Vagina (tissue), 2 donors: Measurements from ENCODE around the gene NDOR1. TPM values are rescaled to one million over a fixed set of nuclear protein-coding genes. Genes with fewer than 3 reads are reported as not detected.

Experiments
- DNase-seq, 2 donors: peaks; one replicate each; pipeline ENCODE4 v3.0.0-alpha.2; 2017; ENCODE audit errors: extremely low spot score in 2 of 2
- H3K27ac ChIP-seq: fragments of 200-600 bp; sonication (generic); one replicate; pipeline ENCODE4 v1.5.1; 2019
- H3K27me3 ChIP-seq: fragments of 200-600 bp; sonication (generic); one replicate; pipeline ENCODE4 v1.5.1; 2019
- H3K36me3 ChIP-seq, 2 donors: fragments of 200-600 bp; sonication (generic); one replicate each; pipeline ENCODE4 v1.5.1; 2017 to 2019
- H3K4me1 ChIP-seq: fragments of 200-600 bp; sonication (generic); one replicate; pipeline ENCODE4 v1.5.1; 2019
- H3K4me3 ChIP-seq, 2 donors: fragments of 200-600 bp; sonication (generic); 1 replicate in 1 of 2; 2 replicates in 1 of 2; pipeline ENCODE4 v1.5.1; 2016 to 2019
- H3K9me3 ChIP-seq: fragments of 200-600 bp; sonication (generic); one replicate; pipeline ENCODE4 v1.5.1; 2019
- POLR2A ChIP-seq, 2 donors: fragments of 450-650 bp; IDR thresholded peaks; one replicate each; pipeline ENCODE4 v1.6.1; 2017; ENCODE audit warnings: antibody characterized with exemption in 2 of 2, mild to moderate bottlenecking in 2 of 2, moderate library complexity in 2 of 2
- POLR2AphosphoS5 ChIP-seq, 2 donors: sonication (generic); formaldehyde crosslinking; IDR thresholded peaks; one replicate each; pipeline ENCODE4 v1.9.0; 2017; ENCODE audit warnings: antibody characterized with exemption in 2 of 2, mild to moderate bottlenecking in 2 of 2, low read depth in 1 of 2; ENCODE audit not compliant: insufficient read depth in 1 of 2
- intact Hi-C: fragments of 100-400 bp; cut with DNase I; formaldehyde crosslinking; loops from one replicate; pipeline ENCODE4 v1.15.1; 2023
- total RNA-seq: library from RNA; depleted of rRNA; stranded (reverse); fragments of >200 nt; gene quantifications from one replicate; pipeline ENCODE4 v1.2.3, GENCODE V29; 2016
- TF ChIP-seq, protein P1 (sequence below), 3 experiments: fragments of 450-650 bp in 2 of 3; fragments of 200-600 bp in 1 of 3; sonication (generic) in 1 of 3; IDR thresholded peaks; one replicate each; pipeline ENCODE4 v1.5.1; 2017 to 2019; ENCODE audit warnings: antibody characterized with exemption in 3 of 3, mild to moderate bottlenecking in 2 of 3, moderate library complexity in 2 of 3

Gene NDOR1
- total RNA-seq, 1 donor from 2014 or later, result 12.0 TPM

DNA sequence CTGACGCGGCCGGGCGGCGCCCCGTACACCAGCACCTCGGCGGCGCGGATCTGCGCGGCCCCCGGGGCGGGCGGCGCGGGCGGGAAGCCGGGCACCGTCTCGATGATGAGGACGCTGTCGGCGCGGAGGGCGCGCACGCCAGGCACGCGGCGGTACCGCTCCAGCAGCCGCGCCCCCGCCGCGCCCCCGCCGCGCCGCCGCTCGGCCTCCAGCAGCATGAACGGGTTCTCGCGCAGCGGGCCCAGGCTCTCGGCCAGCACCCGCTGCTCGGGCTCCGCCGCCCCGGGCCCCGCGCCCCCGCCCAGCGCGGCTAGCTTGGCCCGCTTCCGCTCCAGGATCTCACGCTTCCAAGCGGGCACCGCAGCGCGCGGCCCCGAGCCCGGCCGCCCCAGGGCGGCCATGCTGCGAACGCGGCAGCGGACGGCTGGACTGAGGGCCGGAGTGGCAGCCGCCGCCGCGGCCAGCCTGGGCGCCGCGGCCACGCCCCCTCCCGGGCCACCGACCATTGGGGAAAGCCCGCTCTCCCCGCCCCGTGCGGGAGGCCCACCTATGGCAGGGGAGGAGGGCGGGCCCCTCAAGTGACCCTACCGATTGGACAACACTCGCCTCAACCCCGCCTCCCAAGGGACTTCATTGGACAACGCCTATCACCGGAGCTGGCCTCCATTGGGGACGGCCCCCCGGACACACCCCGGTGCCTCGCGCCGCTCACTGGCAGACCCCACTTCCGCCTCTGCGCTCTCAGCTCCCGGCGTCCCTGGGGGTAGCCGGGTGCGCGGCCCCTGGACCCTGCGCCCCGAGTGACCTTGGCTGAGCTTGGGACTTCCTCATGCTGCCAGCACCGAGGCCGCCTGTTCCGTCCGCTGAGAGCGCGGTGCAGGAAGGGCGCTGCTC is 4.9 kb upstream of the NDOR1 start, which contains the start of gene TPRN:
Gene TPRN (minus strand): TSS at position 431 of the 894 bp plus-strand sequence. CDS start 30 bp downstream, at position 401.
- intact Hi-C loops, result no loop called here

DNA sequence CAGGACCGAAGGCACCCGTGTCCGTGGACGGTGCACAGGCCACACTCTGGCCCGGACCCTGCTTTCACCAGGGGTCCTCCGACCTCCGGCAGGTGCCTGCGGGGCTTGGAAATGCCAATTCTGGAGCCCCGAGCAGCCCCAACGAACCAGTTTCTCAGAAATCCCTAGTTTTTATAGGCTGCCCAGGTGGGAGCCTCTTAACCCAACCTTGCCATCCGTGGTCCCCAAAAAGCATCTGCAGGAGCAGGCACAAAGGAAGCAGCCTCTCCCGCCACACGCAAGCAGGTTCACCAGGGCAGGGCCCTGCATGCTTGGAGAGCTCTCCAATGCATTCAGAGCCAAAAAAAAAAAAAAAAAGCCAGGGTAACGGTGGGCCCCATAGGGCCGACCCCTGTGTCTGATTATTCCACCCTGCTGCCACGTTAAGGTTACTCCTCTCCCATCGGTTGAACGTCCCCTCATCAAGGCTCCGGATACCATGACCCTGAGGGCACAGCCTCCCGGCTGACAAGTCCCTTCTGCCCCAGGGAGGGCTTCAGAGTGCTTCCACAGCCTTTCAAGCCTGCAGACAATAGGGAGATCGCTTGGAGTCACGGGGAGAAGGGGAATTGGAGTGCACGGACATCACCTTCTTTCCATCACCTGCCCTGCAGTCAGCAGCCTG is 4.2 kb upstream of the NDOR1 start:
- DNase-seq, result no peak
- H3K27ac ChIP-seq, result peak overlapping the region; percentile 42
- intact Hi-C loops, result no loop called here
- no peaks in the 10 kb centered on the region for H3K27me3 ChIP-seq
- peak overlapping the region; percentile 61 to 72 for H3K4me3 ChIP-seq
- TF ChIP-seq POLR2AphosphoS5 (IDR thresholded peaks at IDR 0.05; ENCODE audit: insufficient read depth in 1 of 2, low read depth in 1 of 2) (peak in 1 of 2 donors; percentile 29), POLR2A (IDR thresholded peaks at IDR 0.05) (no peak)
- TF ChIP-seq, protein P1, sequence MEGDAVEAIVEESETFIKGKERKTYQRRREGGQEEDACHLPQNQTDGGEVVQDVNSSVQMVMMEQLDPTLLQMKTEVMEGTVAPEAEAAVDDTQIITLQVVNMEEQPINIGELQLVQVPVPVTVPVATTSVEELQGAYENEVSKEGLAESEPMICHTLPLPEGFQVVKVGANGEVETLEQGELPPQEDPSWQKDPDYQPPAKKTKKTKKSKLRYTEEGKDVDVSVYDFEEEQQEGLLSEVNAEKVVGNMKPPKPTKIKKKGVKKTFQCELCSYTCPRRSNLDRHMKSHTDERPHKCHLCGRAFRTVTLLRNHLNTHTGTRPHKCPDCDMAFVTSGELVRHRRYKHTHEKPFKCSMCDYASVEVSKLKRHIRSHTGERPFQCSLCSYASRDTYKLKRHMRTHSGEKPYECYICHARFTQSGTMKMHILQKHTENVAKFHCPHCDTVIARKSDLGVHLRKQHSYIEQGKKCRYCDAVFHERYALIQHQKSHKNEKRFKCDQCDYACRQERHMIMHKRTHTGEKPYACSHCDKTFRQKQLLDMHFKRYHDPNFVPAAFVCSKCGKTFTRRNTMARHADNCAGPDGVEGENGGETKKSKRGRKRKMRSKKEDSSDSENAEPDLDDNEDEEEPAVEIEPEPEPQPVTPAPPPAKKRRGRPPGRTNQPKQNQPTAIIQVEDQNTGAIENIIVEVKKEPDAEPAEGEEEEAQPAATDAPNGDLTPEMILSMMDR (IDR thresholded peaks at IDR 0.05), result no peak
- H3K36me3 ChIP-seq, result no peaks in the 10 kb centered on the region
- H3K9me3 ChIP-seq, result no peaks in the 10 kb centered on the region
- peaks cover 82% of the 10 kb centered on the region for H3K4me1 ChIP-seq

More for the DNA sequence above, 4.9 kb upstream of the NDOR1 start, which contains the start of gene TPRN:
- Histone ChIP-seq H3K36me3 (no peaks in the 10 kb centered on the region), H3K27ac (peak within 1 kb of the TSS; percentile 42), H3K4me3 (peak within 1 kb of the TSS; percentile 61 to 72), H3K4me1 (peaks cover 83% of the 10 kb centered on the region), H3K9me3 (no peaks in the 10 kb centered on the region), H3K27me3 (no peaks in the 10 kb centered on the region)
- TF ChIP-seq POLR2AphosphoS5 (IDR thresholded peaks at IDR 0.05; ENCODE audit: insufficient read depth in 1 of 2, low read depth in 1 of 2) (peak; percentile 73 to 86), POLR2A (IDR thresholded peaks at IDR 0.05) (peak in 1 of 2 donors; percentile 79)
- TF ChIP-seq, protein P1 (IDR thresholded peaks at IDR 0.05), result no peak
- DNase-seq, result peak in 1 of 2 donors; percentile 99

DNA sequence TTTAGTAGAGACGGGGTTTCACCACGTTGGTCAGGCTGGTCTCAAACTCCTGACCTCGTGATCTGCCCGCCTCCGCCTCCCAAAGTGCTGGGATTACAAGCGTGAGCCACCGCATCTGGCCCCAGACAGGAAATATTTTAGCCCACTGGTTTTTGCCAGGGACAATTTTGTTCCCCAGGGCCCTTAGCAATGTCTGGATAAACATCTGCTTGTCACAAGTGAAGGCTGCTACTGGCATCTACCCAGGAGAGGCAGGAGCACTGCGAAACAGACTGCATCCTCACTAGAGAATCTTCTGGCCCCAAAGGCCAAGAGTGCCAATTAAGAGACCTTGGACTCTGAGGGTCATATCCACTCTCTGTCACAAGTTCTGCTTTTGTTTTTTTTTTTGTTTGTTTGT is 2.5 kb upstream of the NDOR1 start:
- H3K4me1 ChIP-seq, result peaks cover 73% of the 10 kb centered on the region
- H3K27ac ChIP-seq, result no peak overlapping the region

DNA sequence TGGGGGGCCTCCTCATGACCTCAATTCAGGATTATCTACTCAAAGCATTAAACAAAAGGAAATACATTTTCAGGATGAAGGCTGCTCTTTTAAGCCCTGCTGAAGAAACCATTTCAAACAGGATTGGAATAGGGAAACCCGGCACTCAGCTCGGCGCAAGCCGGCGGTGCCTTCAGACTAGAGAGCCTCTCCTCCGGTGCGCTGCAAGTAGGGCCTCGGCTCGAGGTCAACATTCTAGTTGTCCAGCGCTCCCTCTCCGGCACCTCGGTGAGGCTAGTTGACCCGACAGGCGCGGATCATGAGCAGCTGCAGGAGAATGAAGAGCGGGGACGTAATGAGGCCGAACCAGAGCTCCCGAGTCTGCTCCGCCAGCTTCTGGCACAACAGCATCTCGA is 772 bp upstream of the NDOR1 start:
- Histone ChIP-seq H3K36me3 (no peaks in the 10 kb centered on the region), H3K4me1 (peaks cover 55% of the 10 kb centered on the region), H3K4me3 (peak overlapping the region; percentile 76 to 96), H3K27me3 (no peaks in the 10 kb centered on the region), H3K27ac (peak overlapping the region; percentile 71), H3K9me3 (no peaks in the 10 kb centered on the region)
- intact Hi-C loops, result no loop called here
- TF ChIP-seq, protein P1 (IDR thresholded peaks at IDR 0.05), result no peak
- TF ChIP-seq POLR2A (IDR thresholded peaks at IDR 0.05) (no peak), POLR2AphosphoS5 (IDR thresholded peaks at IDR 0.05; ENCODE audit: insufficient read depth in 1 of 2, low read depth in 1 of 2) (no peak)
- DNase-seq, result no peak

More for the DNA sequence above, 2.5 kb upstream of the NDOR1 start:
- no peaks in the 10 kb centered on the region for H3K36me3 ChIP-seq
- no peak overlapping the region for H3K4me3 ChIP-seq
- no peaks in the 10 kb centered on the region for H3K27me3 ChIP-seq
- intact Hi-C loops, result no loop called here
- no peaks in the 10 kb centered on the region for H3K9me3 ChIP-seq
- TF ChIP-seq POLR2A (IDR thresholded peaks at IDR 0.05) (no peak), POLR2AphosphoS5 (IDR thresholded peaks at IDR 0.05; ENCODE audit: insufficient read depth in 1 of 2, low read depth in 1 of 2) (no peak)
- TF ChIP-seq, protein P1 (IDR thresholded peaks at IDR 0.05), result no peak
- no peak for DNase-seq
